Transverse colon (tissue), 4 donors: ENCODE data around the gene ZNF341. TPM values are rescaled to one million over a fixed set of nuclear protein-coding genes. Genes with fewer than 3 reads are reported as not detected.

Experiments
- DNase-seq: peaks from one replicate; pipeline ENCODE4 v3.0.0-alpha.2; 2019
- H3K27ac ChIP-seq, 4 donors: fragments of 200-600 bp; sonication (generic); 2 replicates each; pipeline ENCODE4 v1.5.1; 2016 to 2018; ENCODE audit warnings: inconsistent platforms in 4 of 4
- H3K27me3 ChIP-seq: fragments of 200-600 bp; sonication (generic); 2 replicates; pipeline ENCODE4 v1.5.1; 2017; ENCODE audit warnings: inconsistent platforms
- H3K36me3 ChIP-seq, 4 donors: fragments of 200-600 bp; sonication (generic); 2 replicates each; pipeline ENCODE4 v1.5.1; 2017 to 2019; ENCODE audit warnings: inconsistent platforms in 4 of 4
- H3K4me1 ChIP-seq, 4 donors: fragments of 200-600 bp; sonication (generic); 2 replicates each; pipeline ENCODE4 v1.5.1; 2017 to 2020; ENCODE audit warnings: inconsistent platforms in 4 of 4
- H3K4me3 ChIP-seq, 4 donors: fragments of 200-600 bp; sonication (generic); 1 replicate in 1 of 4; 2 replicates in 3 of 4; pipeline versions ENCODE4 v1.5.1 to v1.6.1; 2017 to 2019; ENCODE audit warnings: inconsistent platforms in 4 of 4
- H3K9me3 ChIP-seq, 2 donors: fragments of 200-600 bp; sonication (generic); 2 replicates each; pipeline ENCODE4 v1.5.1; 2017 to 2019; ENCODE audit warnings: inconsistent platforms in 2 of 2
- CTCF ChIP-seq, 5 experiments: fragments of 200-600 bp in 3 of 5; fragments of 450-650 bp in 2 of 5; sonication (generic) in 3 of 5; IDR thresholded peaks; 1 replicate in 2 of 5; 2 replicates in 3 of 5; pipeline ENCODE4 v1.5.1; 2016 to 2017; ENCODE audit warnings: antibody characterized with exemption in 5 of 5, inconsistent platforms in 3 of 5, mild to moderate bottlenecking in 2 of 5, moderate library complexity in 1 of 5
- EP300 ChIP-seq: sonication (generic); formaldehyde crosslinking; IDR thresholded peaks from one replicate; pipeline ENCODE4 v1.6.1; 2017; ENCODE audit warnings: antibody characterized with exemption, low read depth
- POLR2A ChIP-seq: fragments of 450-650 bp; IDR thresholded peaks from one replicate; pipeline ENCODE4 v1.6.1; 2016; ENCODE audit warnings: antibody characterized with exemption, mild to moderate bottlenecking, moderate library complexity
- POLR2AphosphoS5 ChIP-seq, 3 donors: sonication (generic); formaldehyde crosslinking; IDR thresholded peaks; one replicate each; pipeline ENCODE4 v1.6.1; 2016; ENCODE audit warnings: antibody characterized with exemption in 3 of 3
- WGBS, 2 donors: methylation state at CpG; one replicate each; pipeline ENCODE4 v1.1.5; 2018; ENCODE audit warnings: low coverage in 1 of 2; 5-methylcytosine and 5-hydroxymethylcytosine counted together
- in situ Hi-C, 4 donors: fragments of 200-750 bp; cut with MboI; loops; one replicate each; pipeline versions ENCODE4 v1.15.0 to v1.15.1; 2017; ENCODE audit warnings: low sequenced_read_pairs in 3 of 4, low pct_ligation_motif_present in 1 of 4, low pct_unique_long_range_greater_than_20kb in 1 of 4
- intact Hi-C: fragments of 100-400 bp; cut with DNase I; formaldehyde crosslinking; loops from one replicate; pipeline ENCODE4 v1.15.1; 2023; ENCODE audit warnings: low total_unique reads
- total RNA-seq, 4 donors: library from RNA; depleted of rRNA; stranded (reverse); fragments of >200 nt; gene quantifications; one replicate each; pipeline ENCODE4 v1.1.0, GENCODE V29; 2016

Gene ZNF341
- total RNA-seq, 4 donors from 2014 or later, result 3.8 to 7.2 (median 7.1) TPM

DNA sequence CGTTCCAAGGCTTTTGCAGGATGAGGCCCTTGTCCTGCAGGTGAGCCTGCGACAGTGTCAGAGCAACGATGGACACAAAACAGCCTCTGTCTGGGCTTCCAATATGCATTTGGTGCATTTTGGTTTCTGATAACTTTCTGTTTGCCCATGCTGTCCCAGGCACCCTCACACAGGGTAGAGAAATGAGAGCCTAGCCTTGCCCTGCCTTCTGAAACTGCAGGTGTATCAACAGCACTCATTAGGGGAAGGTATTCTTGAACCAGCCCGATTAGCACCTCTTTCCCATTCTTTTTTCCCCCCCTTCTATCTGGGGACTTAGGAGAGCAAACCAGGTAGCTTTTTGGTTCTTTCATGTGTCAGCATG lies 109.6 kb downstream of the ZNF341 start:
- in situ Hi-C loops (no loop called here), intact Hi-C loops (no loop called here)
- Histone ChIP-seq H3K9me3 (no peaks in the 10 kb centered on the region), H3K36me3 (no peaks in the 10 kb centered on the region), H3K27me3 (no peaks in the 10 kb centered on the region), H3K27ac (peak overlapping the region in 1 of 4 donors; percentile 1), H3K4me1 (peaks cover 73 to 90% (median 87%) of the 10 kb centered on the region in 4 donors), H3K4me3 (no peak overlapping the region)
- WGBS, 2 donors, result 64 to 65% methylated on average over 3 to 4 of the region's 4 CpGs
- no peak for DNase-seq
- TF ChIP-seq CTCF (IDR thresholded peaks at IDR 0.05) (no peak), POLR2AphosphoS5 (IDR thresholded peaks at IDR 0.05) (no peak), POLR2A (no peak), EP300 (no peak)

Other genes starting within 250 kb of the ZNF341 start
- gene CBFA2T2, start 241.9 kb upstream of the ZNF341 start, total RNA-seq, result 10 to 100 TPM; 35.8 to 62.3 (median 46.6) TPM
- not detected for gene C20orf144, start 69.7 kb upstream of the ZNF341 start, total RNA-seq
- 10 to 100 TPM in 1 of 4 donors, 1 to 10 TPM in 2, not detected in 1; 1.5 to 14.1 (median 3.0) TPM for gene ACTL10, start 65.1 kb upstream of the ZNF341 start, total RNA-seq
- 100 to 1,000 TPM in 1 of 4 donors, 10 to 100 TPM in 3; 26.1 to 180 (median 94.5) TPM for gene NECAB3, start 57.6 kb upstream of the ZNF341 start, total RNA-seq
- gene E2F1, start 45.6 kb upstream of the ZNF341 start, total RNA-seq, result 1 to 10 TPM in 3 of 4 donors, not detected in 1; 1.2 to 2.7 (median 2.1) TPM
- gene PXMP4, start 11.7 kb upstream of the ZNF341 start, total RNA-seq, result 10 to 100 TPM in 1 of 4 donors, 1 to 10 TPM in 3; 1.6 to 12.0 (median 5.5) TPM
- 100 to 1,000 TPM; 182 to 263 (median 213) TPM for gene CHMP4B, start 79.4 kb downstream of the ZNF341 start, total RNA-seq